Measurements from ENCODE around the gene ERC1.
A peak's percentile ranks its signal among the peaks of the same experiment; 100 is the strongest.

The ERC1 gene

GRCh38 chr12:990661-991349, at the start of gene ERC1:
TSS of gene ERC1 (plus strand) at chr12:991223. CDS start at chr12:1027904, 36,681 bp downstream.
- Histone ChIP-seq H3K4me3 (peak within 1 kb of the TSS; percentile 89), H3K9me3 (ENCODE audit: low read depth, low read length) (no peaks in the 10 kb centered on the region), H3K27ac (peak within 1 kb of the TSS; percentile 91), H3K36me3 (ENCODE audit: insufficient read depth, low read length) (no peaks in the 10 kb centered on the region), H3K9ac (ENCODE audit: insufficient read length) (peak within 1 kb of the TSS; percentile 92)
- DNase-seq (ENCODE audit: low read depth, low spot score): no peak
- peak; percentile 79 for TF ChIP-seq POLR2AphosphoS5 (IDR thresholded peaks at IDR 0.05; ENCODE audit: borderline replicate concordance, low read depth, low read length)
- no peak for TF ChIP-seq FOXP2 (optimal IDR thresholded peaks at IDR 0.05; ENCODE audit: control extremely low read depth, extremely low read length, insufficient read depth)

GRCh38 chr12:943051-943450, 48.0 kb upstream of the ERC1 start:
- H3K27ac ChIP-seq: no peak overlapping the region
- H3K36me3 ChIP-seq (ENCODE audit: insufficient read depth, low read length): 0 out of 2 replicates have a peak, but pooled peaks cover 4% of the 10 kb centered on the region

GRCh38 chr12:944211-944610, 46.8 kb upstream of the ERC1 start:
- H3K9me3 ChIP-seq (ENCODE audit: low read depth, low read length): no peaks in the 10 kb centered on the region
- H3K9ac ChIP-seq (ENCODE audit: insufficient read length): no peak overlapping the region
- H3K4me3 ChIP-seq: no peak overlapping the region
- H3K36me3 ChIP-seq (ENCODE audit: insufficient read depth, low read length): 0 out of 2 replicates have a peak, but pooled peaks cover 4% of the 10 kb centered on the region
- DNase-seq (ENCODE audit: low read depth, low spot score): no peak
- no peak for TF ChIP-seq FOXP2 (optimal IDR thresholded peaks at IDR 0.05; ENCODE audit: control extremely low read depth, extremely low read length, insufficient read depth)
- no peak for TF ChIP-seq POLR2AphosphoS5 (IDR thresholded peaks at IDR 0.05; ENCODE audit: borderline replicate concordance, low read depth, low read length)
- TF ChIP-seq EZH2 (IDR thresholded peaks at IDR 0.05): no peak
- no peak overlapping the region for H3K27ac ChIP-seq

More at GRCh38 chr12:943051-943450, 48.0 kb upstream of the ERC1 start:
- Histone ChIP-seq H3K9me3 (ENCODE audit: low read depth, low read length) (no peaks in the 10 kb centered on the region), H3K9ac (ENCODE audit: insufficient read length) (no peak overlapping the region), H3K4me3 (no peak overlapping the region)
- DNase-seq (ENCODE audit: low read depth, low spot score): no peak
- TF ChIP-seq EZH2 (IDR thresholded peaks at IDR 0.05): no peak
- no peak for TF ChIP-seq FOXP2 (optimal IDR thresholded peaks at IDR 0.05; ENCODE audit: control extremely low read depth, extremely low read length, insufficient read depth)
- no peak for TF ChIP-seq POLR2AphosphoS5 (IDR thresholded peaks at IDR 0.05; ENCODE audit: borderline replicate concordance, low read depth, low read length)

- Histone ChIP-seq H3K9ac (ENCODE audit: insufficient read length) (no peak overlapping the region), H3K27ac (no peak overlapping the region), H3K9me3 (ENCODE audit: low read depth, low read length) (no peaks in the 10 kb centered on the region), H3K4me3 (no peak overlapping the region), H3K36me3 (ENCODE audit: insufficient read depth, low read length) (no peaks in the 10 kb centered on the region)
- DNase-seq (ENCODE audit: low read depth, low spot score): no peak
- TF ChIP-seq FOXP2 (optimal IDR thresholded peaks at IDR 0.05; ENCODE audit: control extremely low read depth, extremely low read length, insufficient read depth) (no peak), EZH2 (IDR thresholded peaks at IDR 0.05) (no peak), POLR2AphosphoS5 (IDR thresholded peaks at IDR 0.05; ENCODE audit: borderline replicate concordance, low read depth, low read length) (no peak)
Observed at GRCh38 chr12:946212-946611, 44.8 kb upstream of the ERC1 start.

- DNase-seq (ENCODE audit: low read depth, low spot score): no peak
- H3K9me3 ChIP-seq (ENCODE audit: low read depth, low read length): no peaks in the 10 kb centered on the region
- TF ChIP-seq EZH2 (IDR thresholded peaks at IDR 0.05) (no peak), FOXP2 (optimal IDR thresholded peaks at IDR 0.05; ENCODE audit: control extremely low read depth, extremely low read length, insufficient read depth) (no peak), POLR2AphosphoS5 (IDR thresholded peaks at IDR 0.05; ENCODE audit: borderline replicate concordance, low read depth, low read length) (no peak)
- no peak overlapping the region for H3K9ac ChIP-seq (ENCODE audit: insufficient read length)
- no peak overlapping the region for H3K27ac ChIP-seq
- H3K4me3 ChIP-seq: no peak overlapping the region
- no peaks in the 10 kb centered on the region for H3K36me3 ChIP-seq (ENCODE audit: insufficient read depth, low read length)
Observed at GRCh38 chr12:946631-947030, 44.4 kb upstream of the ERC1 start.

GRCh38 chr12:948238-948637, 42.8 kb upstream of the ERC1 start:
- no peak for DNase-seq (ENCODE audit: low read depth, low spot score)
- H3K27ac ChIP-seq: no peak overlapping the region
- TF ChIP-seq POLR2AphosphoS5 (IDR thresholded peaks at IDR 0.05; ENCODE audit: borderline replicate concordance, low read depth, low read length) (no peak), FOXP2 (optimal IDR thresholded peaks at IDR 0.05; ENCODE audit: control extremely low read depth, extremely low read length, insufficient read depth) (no peak), EZH2 (IDR thresholded peaks at IDR 0.05) (no peak)
- H3K4me3 ChIP-seq: peak overlapping the region; percentile 79
- no peaks in the 10 kb centered on the region for H3K36me3 ChIP-seq (ENCODE audit: insufficient read depth, low read length)
- H3K9ac ChIP-seq (ENCODE audit: insufficient read length): no peak overlapping the region
- no peaks in the 10 kb centered on the region for H3K9me3 ChIP-seq (ENCODE audit: low read depth, low read length)

- peak; percentile 97 for DNase-seq (ENCODE audit: low read depth, low spot score)
- H3K9ac ChIP-seq (ENCODE audit: insufficient read length): peak within 1 kb of the TSS; percentile 85
- peak within 1 kb of the TSS; percentile 76 for H3K27ac ChIP-seq
- TF ChIP-seq EZH2 (IDR thresholded peaks at IDR 0.05) (no peak), POLR2AphosphoS5 (IDR thresholded peaks at IDR 0.05; ENCODE audit: borderline replicate concordance, low read depth, low read length) (peak; percentile 97), FOXP2 (optimal IDR thresholded peaks at IDR 0.05; ENCODE audit: control extremely low read depth, extremely low read length, insufficient read depth) (peak; percentile 33)
- peak within 1 kb of the TSS; percentile 79 for H3K4me3 ChIP-seq
- no peaks in the 10 kb centered on the region for H3K9me3 ChIP-seq (ENCODE audit: low read depth, low read length)
- no peaks in the 10 kb centered on the region for H3K36me3 ChIP-seq (ENCODE audit: insufficient read depth, low read length)
Observed at GRCh38 chr12:949453-950191, 41.4 kb upstream of the ERC1 start, which contains the start of gene RAD52. TSS of gene RAD52 (minus strand) at chr12:949694. CDS start at chr12:933058, 16,636 bp downstream.

GRCh38 chr12:951176-951575, 39.8 kb upstream of the ERC1 start:
- H3K36me3 ChIP-seq (ENCODE audit: insufficient read depth, low read length): no peaks in the 10 kb centered on the region
- H3K4me3 ChIP-seq: no peak overlapping the region
- H3K9ac ChIP-seq (ENCODE audit: insufficient read length): no peak overlapping the region
- TF ChIP-seq FOXP2 (optimal IDR thresholded peaks at IDR 0.05; ENCODE audit: control extremely low read depth, extremely low read length, insufficient read depth) (no peak), EZH2 (IDR thresholded peaks at IDR 0.05) (no peak), POLR2AphosphoS5 (IDR thresholded peaks at IDR 0.05; ENCODE audit: borderline replicate concordance, low read depth, low read length) (no peak)
- no peak for DNase-seq (ENCODE audit: low read depth, low spot score)
- no peak overlapping the region for H3K27ac ChIP-seq
- no peaks in the 10 kb centered on the region for H3K9me3 ChIP-seq (ENCODE audit: low read depth, low read length)
